HL-60 (cell line): ENCODE results near the gene TTC28.

Experiments
- DNase-seq, 2 experiments: peaks; one replicate each; pipeline ENCODE4 v3.0.0-alpha.2; 2010 to 2020; ENCODE audit warnings: low read depth in 1 of 2, low spot score in 1 of 2
- H3K27ac ChIP-seq: fragments of 250-450 bp; sonication (Bioruptor Pico); replicated peaks from 2 replicates; pipeline ENCODE4 v1.5.1; 2020; ENCODE audit warnings: mild to moderate bottlenecking, moderate library complexity
- H3K27me3 ChIP-seq: fragments of 250-450 bp; sonication (Bioruptor Pico); 2 replicates; pipeline ENCODE4 v1.5.1; 2021; ENCODE audit warnings: mild to moderate bottlenecking, moderate library complexity; ENCODE audit not compliant: insufficient read depth, poor library complexity, severe bottlenecking
- H3K4me3 ChIP-seq: replicated peaks from 2 replicates; pipeline ENCODE4 v1.5.1; 2011; ENCODE audit warnings: mild to moderate bottlenecking, control low read depth, low read length; ENCODE audit not compliant: insufficient read depth
- CTCF ChIP-seq: IDR thresholded peaks from one replicate; pipeline ENCODE4 v1.5.1; 2011; ENCODE audit warnings: low read length, control low read depth, inconsistent platforms; ENCODE audit not compliant: insufficient read depth
- GABPA ChIP-seq: IDR thresholded peaks from 2 replicates; pipeline ENCODE4 v1.6.1; 2012; ENCODE audit warnings: low read depth
- POLR2AphosphoS5 ChIP-seq: IDR thresholded peaks from 2 replicates; pipeline ENCODE4 v1.6.1; 2012; ENCODE audit warnings: low read depth
- REST ChIP-seq: IDR thresholded peaks from 2 replicates; pipeline ENCODE4 v1.6.1; 2012; ENCODE audit warnings: low read depth; ENCODE audit not compliant: insufficient replicate concordance
- SPI1 ChIP-seq: IDR thresholded peaks from 2 replicates; pipeline ENCODE4 v1.6.1; 2012; ENCODE audit warnings: low read depth, mild to moderate bottlenecking, borderline replicate concordance

The TTC28 gene

GRCh38 chr22:28402539-28402938 lies 277.1 kb downstream of the TTC28 start:
- no peak for TF ChIP-seq POLR2AphosphoS5
- no peak for TF ChIP-seq CTCF
- no peak for TF ChIP-seq REST
- TF ChIP-seq SPI1: no peak
- no peak for TF ChIP-seq GABPA

GRCh38 chr22:28402060-28402459 lies 277.6 kb downstream of the TTC28 start:
- no peak overlapping the region for H3K4me3 ChIP-seq
- no peak overlapping the region for H3K27ac ChIP-seq
- no peak for DNase-seq
- no peaks in the 10 kb centered on the region for H3K27me3 ChIP-seq
- no peak for TF ChIP-seq SPI1
- TF ChIP-seq POLR2AphosphoS5: no peak
- no peak for TF ChIP-seq GABPA
- no peak for TF ChIP-seq CTCF
- TF ChIP-seq REST: no peak

More at GRCh38 chr22:28402539-28402938, 277.1 kb downstream of the TTC28 start:
- H3K27me3 ChIP-seq: no peaks in the 10 kb centered on the region
- DNase-seq: no peak
- no peak overlapping the region for H3K4me3 ChIP-seq
- no peak overlapping the region for H3K27ac ChIP-seq

- H3K4me3 ChIP-seq: no peak overlapping the region
These were observed 280.7 kb downstream of the TTC28 start for GRCh38 chr22:28398981-28399380.

More at GRCh38 chr22:28398981-28399380, 280.7 kb downstream of the TTC28 start:
- no peak for DNase-seq
- no peak for TF ChIP-seq POLR2AphosphoS5
- TF ChIP-seq SPI1: no peak
- no peak for TF ChIP-seq REST
- TF ChIP-seq GABPA: no peak
- no peak for TF ChIP-seq CTCF
- Histone ChIP-seq H3K27ac (no peak overlapping the region), H3K27me3 (no peaks in the 10 kb centered on the region)
